IgD-negative memory B cell (primary cell): ENCODE results near the gene HOXB7. TPM values are rescaled to one million over a fixed set of nuclear protein-coding genes. Genes with fewer than 3 reads are reported as not detected.

Experiments
- H3K27ac Mint-ChIP-seq, 3 donors: one replicate each; pipeline ENCODE4 v1.8.0; 2020 to 2022; ENCODE audit warnings: mild to moderate bottlenecking in 3 of 3, mixed read lengths in 3 of 3, moderate library complexity in 1 of 3
- H3K27me3 Mint-ChIP-seq: one replicate; pipeline ENCODE4 v1.8.0; 2021; ENCODE audit warnings: mixed read lengths
- H3K36me3 Mint-ChIP-seq: one replicate; pipeline ENCODE4 v1.8.0; 2020; ENCODE audit warnings: mild to moderate bottlenecking, mixed read lengths
- H3K4me1 Mint-ChIP-seq, 3 donors: one replicate each; pipeline ENCODE4 v1.8.0; 2020 to 2022; ENCODE audit warnings: mixed read lengths in 3 of 3, mild to moderate bottlenecking in 1 of 3
- H3K4me3 Mint-ChIP-seq, 4 donors: one replicate each; pipeline ENCODE4 v1.8.0; 2020 to 2022; ENCODE audit warnings: mild to moderate bottlenecking in 4 of 4, mixed read lengths in 4 of 4, moderate library complexity in 3 of 4
- H3K9me3 Mint-ChIP-seq, 3 donors: one replicate each; pipeline ENCODE4 v1.8.0; 2020 to 2021; ENCODE audit warnings: mixed read lengths in 3 of 3, mild to moderate bottlenecking in 1 of 3
- polyA plus RNA-seq: library from polyadenylated mRNA; unstranded; fragments of 300-500 nt; fragmentation: Illumina TruSeq; gene quantifications from one replicate; pipeline ENCODE4 v1.2.3, GENCODE V29; 2021

Gene HOXB7
- not detected for polyA plus RNA-seq

GRCh38 chr17:48610282-48611211 lies at the start of gene HOXB7:
Gene HOXB7 (minus strand): TSS chr17:48611017. CDS start chr17:48610918, 99 bp downstream.
- Mint-ChIP-seq H3K36me3 (peaks cover 4% of the 10 kb centered on the region), H3K9me3 (peaks cover 0 to 4% (median 0%) of the 10 kb centered on the region in 3 donors), H3K4me1 (peaks cover 13 to 15% (median 14%) of the 10 kb centered on the region in 3 donors), H3K4me3 (peak within 1 kb of the TSS; percentile 94 to 99 (median 98)), H3K27ac (peak within 1 kb of the TSS; percentile 82 to 93 (median 92)), H3K27me3 (peaks cover 39% of the 10 kb centered on the region)

- Mint-ChIP-seq H3K36me3 (peaks cover 5% of the 10 kb centered on the region), H3K4me1 (peaks cover 3 to 7% (median 5%) of the 10 kb centered on the region in 3 donors), H3K4me3 (no peak overlapping the region), H3K9me3 (no peaks in the 10 kb centered on the region), H3K27me3 (peaks cover 6% of the 10 kb centered on the region), H3K27ac (no peak overlapping the region)
These were observed 45.1 kb upstream of the HOXB7 start for GRCh38 chr17:48655913-48656312.

GRCh38 chr17:48649741-48650140 lies 38.9 kb upstream of the HOXB7 start:
- H3K4me3 Mint-ChIP-seq = no peak overlapping the region
- no peak overlapping the region for H3K27ac Mint-ChIP-seq
- peaks cover 3% of the 10 kb centered on the region for H3K36me3 Mint-ChIP-seq
- H3K9me3 Mint-ChIP-seq = no peaks in the 10 kb centered on the region
- peaks cover 8 to 18% (median 12%) of the 10 kb centered on the region in 3 donors for H3K4me1 Mint-ChIP-seq
- peaks cover 33% of the 10 kb centered on the region for H3K27me3 Mint-ChIP-seq

DNA sequence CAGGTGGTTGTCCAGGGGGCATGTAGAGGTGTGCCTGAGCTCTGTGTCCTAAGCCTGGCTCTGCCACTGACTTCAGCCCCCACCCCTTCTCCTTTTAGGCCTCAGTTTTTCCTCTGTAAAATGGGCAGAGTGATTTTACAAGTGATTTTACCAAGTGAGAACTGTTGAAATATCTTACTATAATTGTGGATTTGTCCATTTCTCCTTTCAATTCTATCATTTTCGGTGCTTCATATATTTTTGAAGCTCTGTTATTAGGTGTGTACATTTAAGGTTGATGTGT lies 37.1 kb upstream of the HOXB7 start:
- peak overlapping the region; percentile 70 to 96 (median 86) for H3K4me3 Mint-ChIP-seq
- H3K4me1 Mint-ChIP-seq = peaks cover 8 to 18% (median 12%) of the 10 kb centered on the region in 3 donors
- peaks cover 5% of the 10 kb centered on the region for H3K36me3 Mint-ChIP-seq
- H3K27me3 Mint-ChIP-seq = peaks cover 46% of the 10 kb centered on the region
- H3K27ac Mint-ChIP-seq = no peak overlapping the region
- no peaks in the 10 kb centered on the region for H3K9me3 Mint-ChIP-seq

GRCh38 chr17:48647103-48647962 lies 36.5 kb upstream of the HOXB7 start:
- peaks cover 8 to 16% (median 11%) of the 10 kb centered on the region in 3 donors for H3K4me1 Mint-ChIP-seq
- H3K27ac Mint-ChIP-seq = no peak overlapping the region
- H3K9me3 Mint-ChIP-seq = no peaks in the 10 kb centered on the region
- peak overlapping the region; percentile 70 to 96 (median 86) for H3K4me3 Mint-ChIP-seq
- H3K36me3 Mint-ChIP-seq = peaks cover 5% of the 10 kb centered on the region
- peaks cover 51% of the 10 kb centered on the region for H3K27me3 Mint-ChIP-seq

GRCh38 chr17:48646183-48647102 lies 35.6 kb upstream of the HOXB7 start:
- H3K27ac Mint-ChIP-seq = no peak overlapping the region
- H3K9me3 Mint-ChIP-seq = peaks cover 0 to under 1% (median 0%) of the 10 kb centered on the region in 3 donors
- peaks cover 6 to 15% (median 9%) of the 10 kb centered on the region in 3 donors for H3K4me1 Mint-ChIP-seq
- peaks cover 57% of the 10 kb centered on the region for H3K27me3 Mint-ChIP-seq
- H3K36me3 Mint-ChIP-seq = peaks cover 3% of the 10 kb centered on the region
- peak overlapping the region; percentile 70 to 96 (median 86) for H3K4me3 Mint-ChIP-seq

DNA sequence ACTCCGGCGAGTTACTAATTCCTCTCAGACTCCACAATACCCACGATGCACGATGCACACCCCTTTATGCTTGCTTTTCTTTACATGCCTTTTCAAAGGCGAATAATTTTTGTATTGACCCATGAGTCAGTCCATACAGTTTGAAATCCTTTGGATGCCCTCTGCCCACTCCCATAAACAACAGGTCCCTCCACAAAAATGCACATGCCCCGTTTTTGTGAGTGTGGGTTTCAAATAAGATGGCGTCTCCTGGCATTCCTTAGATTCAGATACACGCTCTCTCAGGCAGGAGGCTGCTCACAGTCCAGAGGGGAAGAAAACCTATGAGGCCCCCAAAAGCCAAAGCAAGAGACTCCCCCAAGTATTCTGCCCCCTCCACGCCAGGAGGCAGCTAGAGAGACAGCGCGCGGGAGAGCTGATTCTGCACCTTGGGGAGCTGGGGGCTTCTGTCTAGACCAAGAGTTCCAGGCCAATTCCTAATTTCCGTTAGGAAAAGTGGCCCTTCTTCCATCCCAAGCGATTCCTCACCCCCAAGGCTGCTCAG lies 34.9 kb upstream of the HOXB7 start:
- Mint-ChIP-seq H3K27ac (peak overlapping the region in 1 of 3 donors; percentile 20), H3K27me3 (peaks cover 61% of the 10 kb centered on the region), H3K4me1 (peaks cover 6 to 15% (median 11%) of the 10 kb centered on the region in 3 donors), H3K9me3 (peaks cover 0 to 2% (median 0%) of the 10 kb centered on the region in 3 donors), H3K4me3 (peak overlapping the region; percentile 49 to 71 (median 64)), H3K36me3 (peaks cover 5% of the 10 kb centered on the region)

- peaks cover 0 to 2% (median 0%) of the 10 kb centered on the region in 3 donors for H3K9me3 Mint-ChIP-seq
- H3K36me3 Mint-ChIP-seq = peaks cover 4% of the 10 kb centered on the region
- H3K27ac Mint-ChIP-seq = peak overlapping the region in 1 of 3 donors; percentile 20
- peaks cover 58% of the 10 kb centered on the region for H3K27me3 Mint-ChIP-seq
- H3K4me3 Mint-ChIP-seq = peak overlapping the region in 3 of 4 donors; percentile 49 to 71 (median 56)
- peaks cover 5 to 15% (median 11%) of the 10 kb centered on the region in 3 donors for H3K4me1 Mint-ChIP-seq
These were observed 34.2 kb upstream of the HOXB7 start for GRCh38 chr17:48644910-48645557.

- peaks cover 0 to 2% (median 0%) of the 10 kb centered on the region in 3 donors for H3K9me3 Mint-ChIP-seq
- H3K4me1 Mint-ChIP-seq = peaks cover 4 to 15% (median 11%) of the 10 kb centered on the region in 3 donors
- peaks cover 62% of the 10 kb centered on the region for H3K27me3 Mint-ChIP-seq
- H3K27ac Mint-ChIP-seq = no peak overlapping the region
- peaks cover 4% of the 10 kb centered on the region for H3K36me3 Mint-ChIP-seq
- peak overlapping the region in 2 of 4 donors; percentile 37 to 65 for H3K4me3 Mint-ChIP-seq
These were observed 33.3 kb upstream of the HOXB7 start for GRCh38 chr17:48644159-48644558.

DNA sequence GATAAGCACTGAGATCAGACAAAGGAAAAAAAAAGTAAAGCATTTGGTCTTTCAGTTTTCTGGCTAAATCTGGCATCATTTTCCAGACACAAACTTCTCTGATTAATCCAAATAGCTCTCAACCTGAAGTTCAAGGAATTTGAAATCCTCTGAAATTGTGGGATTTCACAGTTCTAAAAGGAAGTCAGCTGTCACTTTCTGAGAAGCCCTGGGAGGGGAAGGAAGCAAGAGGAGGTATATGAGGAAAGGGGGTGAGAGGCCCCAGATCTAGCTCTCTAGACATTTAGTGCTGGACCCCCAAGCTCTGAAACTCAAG lies 32.8 kb upstream of the HOXB7 start:
- Mint-ChIP-seq H3K27ac (no peak overlapping the region), H3K4me3 (peak overlapping the region in 1 of 4 donors; percentile 37), H3K36me3 (peaks cover 4% of the 10 kb centered on the region), H3K9me3 (peaks cover 0 to 2% (median 0%) of the 10 kb centered on the region in 3 donors), H3K27me3 (peaks cover 62% of the 10 kb centered on the region), H3K4me1 (peaks cover 4 to 15% (median 11%) of the 10 kb centered on the region in 3 donors)

DNA sequence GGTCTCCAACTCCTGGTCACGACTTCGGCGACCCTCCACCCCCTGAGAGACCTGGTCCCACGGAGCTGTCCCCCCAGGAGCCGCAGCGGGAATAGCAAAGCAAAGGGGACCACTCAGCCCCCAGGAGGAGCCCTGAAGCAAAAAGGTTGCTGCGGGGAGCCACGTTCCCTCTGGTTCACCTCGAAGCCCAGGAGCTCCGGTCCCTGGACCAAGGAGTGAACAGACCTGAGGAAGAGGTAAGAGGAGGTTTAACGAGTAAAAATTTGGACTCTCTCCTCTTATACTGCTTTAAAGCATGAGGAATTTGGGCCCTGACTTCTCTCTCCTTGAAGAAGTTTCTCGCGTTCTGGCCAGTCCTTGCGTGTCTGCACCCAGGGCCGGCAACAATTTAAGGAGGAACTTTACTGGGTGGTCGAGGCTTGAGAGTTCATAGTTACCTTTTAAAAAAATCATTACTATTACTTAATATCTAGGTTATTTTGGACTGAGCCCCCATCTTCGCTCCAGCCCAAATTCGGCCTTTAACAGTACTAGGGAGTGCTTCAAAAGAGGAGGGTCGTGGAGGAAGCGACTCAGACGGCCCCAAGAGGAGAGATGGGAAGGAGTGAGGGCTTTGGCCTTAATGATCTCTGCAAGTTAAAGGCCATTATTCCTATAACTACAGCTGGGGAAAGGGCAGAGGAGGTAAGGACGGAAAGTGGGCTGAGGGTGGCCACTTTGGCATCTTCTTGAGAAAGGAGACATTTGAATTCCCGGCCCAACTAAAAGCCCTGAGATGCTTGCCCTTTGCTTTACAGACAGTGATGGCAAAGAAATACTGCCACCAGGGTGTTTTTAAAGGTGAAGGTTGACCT lies 32.3 kb upstream of the HOXB7 start:
- Mint-ChIP-seq H3K27me3 (peaks cover 60% of the 10 kb centered on the region), H3K36me3 (peaks cover 4% of the 10 kb centered on the region), H3K9me3 (peaks cover 0 to 2% (median 0%) of the 10 kb centered on the region in 3 donors), H3K4me1 (peaks cover 4 to 12% (median 10%) of the 10 kb centered on the region in 3 donors), H3K27ac (no peak overlapping the region), H3K4me3 (peak overlapping the region in 1 of 4 donors; percentile 37)

- peaks cover 2 to 11% (median 5%) of the 10 kb centered on the region in 3 donors for H3K4me1 Mint-ChIP-seq
- H3K36me3 Mint-ChIP-seq = peaks cover 4% of the 10 kb centered on the region
- peaks cover 67% of the 10 kb centered on the region for H3K27me3 Mint-ChIP-seq
- H3K9me3 Mint-ChIP-seq = peaks cover 0 to 2% (median 0%) of the 10 kb centered on the region in 3 donors
- no peak overlapping the region for H3K4me3 Mint-ChIP-seq
- peak overlapping the region in 2 of 3 donors; percentile 1 to 10 for H3K27ac Mint-ChIP-seq
These were observed 31.4 kb upstream of the HOXB7 start for GRCh38 chr17:48642059-48642842.
